Common myeloid progenitor, CD34-positive (primary cell): ENCODE measurements around the gene HOPX.

Experiments used
- CTCF ChIA-PET: fragments of 350-600 bp; sonication (Branson Sonifier 250); formaldehyde crosslinking; loops from one replicate; lab custom pipeline; 2021; ENCODE audit warnings: antibody characterized with exemption; lab: Charles Lee
- POLR2A ChIA-PET: fragments of 350-600 bp; sonication (Branson Sonifier 250); formaldehyde crosslinking; loops from one replicate; lab custom pipeline; 2021; ENCODE audit warnings: antibody characterized with exemption; lab: Charles Lee
- DNase-seq, 3 donors: peaks; one replicate each; pipeline versions ENCODE4 v3.0.0 to v3.0.0-alpha.2; 2013
- H3K27ac ChIP-seq, 2 experiments: 1 replicate in 1 of 2; 2 replicates in 1 of 2; pipeline ENCODE4 v1.7.0; 2013; ENCODE audit warnings: inconsistent platforms in 2 of 2, low read length in 2 of 2, mild to moderate bottlenecking in 2 of 2, low read depth in 1 of 2, moderate library complexity in 1 of 2; ENCODE audit not compliant: severe bottlenecking in 2 of 2, insufficient read depth in 1 of 2, poor library complexity in 1 of 2
- H3K27me3 ChIP-seq, 5 experiments: replicated peaks in 2 of 5; 1 replicate in 3 of 5; 2 replicates in 2 of 5; pipeline versions ENCODE4 v1.6.1 to v1.7.0; 2013; ENCODE audit warnings: low read length in 4 of 5, mild to moderate bottlenecking in 2 of 5, moderate library complexity in 2 of 5, inconsistent platforms in 1 of 5; ENCODE audit not compliant: insufficient read depth in 5 of 5, control insufficient read depth in 4 of 5
- H3K36me3 ChIP-seq, 4 experiments: 1 replicate in 2 of 4; 2 replicates in 2 of 4; pipeline versions ENCODE4 v1.6.1 to v1.7.0; 2013; ENCODE audit warnings: low read length in 3 of 4, control low read depth in 1 of 4, mild to moderate bottlenecking in 1 of 4; ENCODE audit not compliant: control insufficient read depth in 4 of 4, insufficient read depth in 4 of 4
- H3K4me1 ChIP-seq, 4 experiments: 1 replicate in 3 of 4; 2 replicates in 1 of 4; pipeline versions ENCODE4 v1.6.1 to v1.7.1; 2013; ENCODE audit warnings: low read length in 3 of 4, mild to moderate bottlenecking in 3 of 4, control low read depth in 1 of 4, inconsistent platforms in 1 of 4, moderate library complexity in 1 of 4; ENCODE audit not compliant: control insufficient read depth in 4 of 4, insufficient read depth in 4 of 4; ENCODE audit errors: control extremely low read depth in 1 of 4
- H3K4me3 ChIP-seq, 7 experiments: 1 replicate in 4 of 7; 2 replicates in 3 of 7; pipeline versions ENCODE4 v1.5.1 to v1.7.0; 2013; ENCODE audit warnings: mild to moderate bottlenecking in 7 of 7, low read length in 6 of 7, moderate library complexity in 6 of 7, inconsistent platforms in 2 of 7, low read depth in 2 of 7, control low read depth in 1 of 7; ENCODE audit not compliant: insufficient read depth in 4 of 7, control insufficient read depth in 1 of 7; ENCODE audit errors: extremely low read depth in 1 of 7
- H3K9me3 ChIP-seq, 5 experiments: 1 replicate in 4 of 5; 2 replicates in 1 of 5; pipeline versions ENCODE4 v1.6.1 to v1.7.1; 2013; ENCODE audit warnings: low read length in 4 of 5, mild to moderate bottlenecking in 2 of 5, inconsistent platforms in 1 of 5, low read depth in 1 of 5, moderate library complexity in 1 of 5; ENCODE audit not compliant: control insufficient read depth in 4 of 5, insufficient read depth in 2 of 5; ENCODE audit errors: control extremely low read depth in 1 of 5
- WGBS: methylation state at CpG from one replicate; pipeline ENCODE4 v1.1.5; 2013; ENCODE audit not compliant: insufficient coverage; 5-methylcytosine and 5-hydroxymethylcytosine counted together

HOPX gene

GRCh38 chr4:56681853-56682525, 893 bp upstream of the HOPX start:
- ChIA-PET CTCF (interaction anchor here (2.0 kb wide), 1 partner anchor 29 kb away, joined by 6 read pairs; no protein-coding TSS in a partner anchor), POLR2A (no interaction called here)
- Histone ChIP-seq H3K27ac (no peak overlapping the region), H3K4me1 (peaks cover 0 to 7% (median 3%) of the 10 kb centered on the region in 4 experiments), H3K27me3 (no peaks in the 10 kb centered on the region), H3K36me3 (no peaks in the 10 kb centered on the region), H3K4me3 (peak overlapping the region in 2 of 7 experiments; percentile 61), H3K9me3 (no peaks in the 10 kb centered on the region)
- 98% methylated on average over 6 of the region's 12 CpGs for WGBS
- no peak for DNase-seq

DNA sequence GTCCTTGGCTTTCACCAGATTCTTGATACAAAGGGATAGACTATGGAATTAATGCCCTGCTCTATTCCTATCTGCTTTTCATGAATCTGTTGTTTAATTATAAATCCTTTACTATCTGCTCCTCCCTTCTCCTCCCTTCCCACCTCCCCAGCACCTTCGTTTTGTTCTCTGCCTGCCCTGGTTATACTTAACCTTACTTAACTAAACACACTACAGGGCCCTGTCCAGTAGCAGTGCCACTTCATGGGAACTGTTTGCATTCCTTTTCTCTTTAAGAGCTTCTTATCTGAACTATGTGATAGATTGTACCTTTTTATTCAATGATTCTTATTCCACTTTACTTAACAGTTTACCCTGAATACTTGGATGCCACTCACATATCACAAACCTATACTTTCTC, 830 bp downstream of the HOPX start:
- CTCF ChIA-PET: interaction anchor here (0.9 to 2.6 kb wide), 4 partner anchors 9 to 156 kb away, joined by 3 to 9 read pairs (median 4); no protein-coding TSS in a partner anchor
- Histone ChIP-seq H3K27ac (no peak overlapping the region), H3K4me3 (no peak overlapping the region), H3K36me3 (no peaks in the 10 kb centered on the region), H3K9me3 (no peaks in the 10 kb centered on the region), H3K27me3 (no peaks in the 10 kb centered on the region), H3K4me1 (peaks cover 0 to 7% (median 3%) of the 10 kb centered on the region in 4 experiments)
- WGBS: no CpG with 5 or more reads among the region's 1 CpG
- POLR2A ChIA-PET: interaction anchor here (0.7 kb wide), 1 partner anchor 575 kb away, joined by 4 read pairs; no protein-coding TSS in a partner anchor
- DNase-seq: no peak

DNA sequence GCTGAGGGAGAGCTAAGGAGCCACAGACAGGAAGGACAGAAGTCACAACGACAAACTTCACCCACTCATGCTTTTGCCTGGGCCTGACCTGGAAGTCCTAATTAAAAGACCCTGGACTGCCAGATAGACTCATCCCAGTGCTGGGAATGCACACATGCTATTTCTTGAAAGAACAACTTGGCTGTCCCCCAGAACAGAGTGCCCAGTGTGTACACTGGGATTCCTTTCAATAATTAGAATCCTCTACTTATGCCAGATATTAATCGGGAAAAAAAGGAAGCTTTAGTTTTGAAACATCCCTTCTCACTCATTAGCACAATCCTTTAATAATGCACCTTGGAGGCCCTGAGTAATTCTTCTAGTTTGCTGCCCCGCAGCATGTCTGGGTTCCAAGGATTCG, 3.4 kb downstream of the HOPX start:
- DNase-seq: no peak
- Histone ChIP-seq H3K27me3 (no peaks in the 10 kb centered on the region), H3K9me3 (no peaks in the 10 kb centered on the region), H3K36me3 (no peaks in the 10 kb centered on the region), H3K4me1 (peaks cover 0 to 7% (median 3%) of the 10 kb centered on the region in 4 experiments), H3K4me3 (no peak overlapping the region), H3K27ac (no peak overlapping the region)
- POLR2A ChIA-PET: no interaction called here
- CTCF ChIA-PET: no interaction called here
- WGBS: 100% methylated on average over 3 of the region's 4 CpGs

DNA sequence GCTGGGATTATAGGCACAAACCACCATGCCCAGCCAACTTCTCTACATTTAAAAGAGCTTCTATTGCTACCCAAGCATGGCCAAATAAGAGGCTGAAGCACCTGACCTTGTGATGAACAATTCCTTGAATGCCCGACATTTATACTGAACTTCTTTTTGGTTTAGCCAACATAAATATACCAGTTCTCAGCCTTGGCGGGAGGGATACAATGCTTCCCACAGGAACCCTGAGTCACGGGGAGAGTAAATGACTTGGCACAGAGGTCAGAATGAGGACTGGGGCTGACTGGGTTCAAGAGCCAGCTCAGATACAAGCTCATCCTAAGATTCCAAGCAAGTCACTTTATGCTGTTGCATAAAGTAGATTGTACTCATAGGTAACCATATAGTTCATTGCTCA, 6.1 kb downstream of the HOPX start:
- Histone ChIP-seq H3K9me3 (no peaks in the 10 kb centered on the region), H3K4me1 (no peaks in the 10 kb centered on the region), H3K27ac (no peak overlapping the region), H3K4me3 (no peak overlapping the region), H3K27me3 (no peaks in the 10 kb centered on the region), H3K36me3 (no peaks in the 10 kb centered on the region)
- POLR2A ChIA-PET: no interaction called here
- CTCF ChIA-PET: interaction anchor here (1.1 kb wide), 1 partner anchor 121 kb away, joined by 3 read pairs; no protein-coding TSS in a partner anchor
- WGBS: 100% methylated on average over 1 of the region's 3 CpGs
- no peak for DNase-seq

GRCh38 chr4:56671860-56672259, 9.2 kb downstream of the HOPX start:
- no peaks in the 10 kb centered on the region for H3K36me3 ChIP-seq
- H3K27me3 ChIP-seq: no peaks in the 10 kb centered on the region
- DNase-seq: no peak
- H3K4me3 ChIP-seq: no peak overlapping the region
- H3K9me3 ChIP-seq: no peaks in the 10 kb centered on the region
- peaks cover 0 to 3% (median under 1%) of the 10 kb centered on the region in 4 experiments for H3K4me1 ChIP-seq
- ChIA-PET CTCF (interaction anchor here (0.6 to 1.9 kb wide), 7 partner anchors 8 to 164 kb away, joined by 3 to 9 read pairs (median 3); partner anchors contain the start of gene HOPX), POLR2A (no interaction called here)
- no peak overlapping the region for H3K27ac ChIP-seq
- WGBS: no CpG with 5 or more reads among the region's 2 CpGs

GRCh38 chr4:56671373-56671772, 9.7 kb downstream of the HOPX start:
- H3K36me3 ChIP-seq: no peaks in the 10 kb centered on the region
- no peaks in the 10 kb centered on the region for H3K27me3 ChIP-seq
- 100% methylated on average over 1 of the region's 1 CpG for WGBS
- no peaks in the 10 kb centered on the region for H3K9me3 ChIP-seq
- no peak for DNase-seq
- no peak overlapping the region for H3K4me3 ChIP-seq
- peaks cover 0 to 8% (median 1%) of the 10 kb centered on the region in 4 experiments for H3K4me1 ChIP-seq
- CTCF ChIA-PET: interaction anchor here (0.5 to 1.9 kb wide), 8 partner anchors 9 to 165 kb away, joined by 3 to 9 read pairs (median 3); partner anchors contain the start of gene HOPX
- H3K27ac ChIP-seq: no peak overlapping the region
- POLR2A ChIA-PET: no interaction called here

DNA sequence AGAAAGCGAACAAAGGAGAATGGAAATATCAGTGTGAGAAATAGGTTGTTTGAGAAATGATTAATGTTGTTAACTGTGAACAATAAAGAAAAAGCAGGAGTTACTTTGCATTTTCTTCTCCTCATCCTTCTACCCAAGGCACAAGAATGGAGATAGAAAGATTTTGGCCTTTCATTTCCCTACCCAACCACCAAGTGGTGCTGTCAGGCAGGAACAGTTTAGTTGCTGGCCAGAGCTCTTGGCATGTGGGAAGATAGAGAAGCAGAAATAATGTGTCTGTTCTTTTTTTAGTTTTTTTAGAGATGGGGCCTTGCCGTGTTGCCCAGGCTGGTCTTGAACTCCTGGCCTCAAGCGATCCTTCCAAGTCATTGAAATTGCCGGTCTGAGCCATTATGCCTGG, 12.8 kb downstream of the HOPX start:
- 92% methylated on average over 4 of the region's 4 CpGs for WGBS
- DNase-seq: peak in 2 of 3 donors; percentile 47 to 50
- Histone ChIP-seq H3K4me3 (no peak overlapping the region), H3K9me3 (no peaks in the 10 kb centered on the region), H3K4me1 (peaks cover 3 to 22% (median 8%) of the 10 kb centered on the region in 4 experiments), H3K27ac (no peak overlapping the region), H3K27me3 (no peaks in the 10 kb centered on the region), H3K36me3 (no peaks in the 10 kb centered on the region)
- ChIA-PET POLR2A (no interaction called here), CTCF (interaction anchor here (1.2 kb wide), 1 partner anchor 98 kb away, joined by 3 read pairs; no protein-coding TSS in a partner anchor)
